HepG2 (cell line): ENCODE measurements around the gene DNAL4. TPM values are rescaled to one million over a fixed set of nuclear protein-coding genes. Genes with fewer than 3 reads are reported as not detected.
A peak's percentile ranks its signal among the peaks of the same experiment; 100 is the strongest.

Experiments used
- ARID2 ChIP-seq: sonication (generic); formaldehyde crosslinking; IDR thresholded peaks from 2 replicates; pipeline ENCODE4 v1.8.1; 2022; ENCODE audit warnings: mild to moderate bottlenecking, missing genetic modification reagents, borderline replicate concordance
- ARNTL ChIP-seq: sonication (generic); formaldehyde crosslinking; IDR thresholded peaks from 2 replicates; pipeline ENCODE4 v1.4.0; 2020; ENCODE audit warnings: mild to moderate bottlenecking, missing genetic modification reagents
- CCAR2 ChIP-seq: fragments of 200-400 bp; formaldehyde crosslinking; optimal IDR thresholded peaks from 2 replicates; pipeline ENCODE3; 2018; ENCODE audit warnings: low read depth, mild to moderate bottlenecking, low read length, moderate library complexity
- CCDC6 ChIP-seq: sonication (generic); formaldehyde crosslinking; IDR thresholded peaks from 2 replicates; pipeline ENCODE4 v1.8.1; 2022; ENCODE audit warnings: mild to moderate bottlenecking, missing genetic modification reagents, moderate library complexity
- HDAC1 ChIP-seq: sonication (generic); formaldehyde crosslinking; IDR thresholded peaks from 2 replicates; pipeline ENCODE4 v1.5.1; 2020; ENCODE audit warnings: mild to moderate bottlenecking, missing genetic modification reagents
- HOXA3 ChIP-seq: sonication (generic); formaldehyde crosslinking; IDR thresholded peaks from 2 replicates; pipeline ENCODE4 v1.5.0; 2020; ENCODE audit warnings: missing genetic modification reagents
- MATR3 ChIP-seq: sonication (generic); formaldehyde crosslinking; IDR thresholded peaks from 2 replicates; pipeline ENCODE4 v1.4.0; 2020; ENCODE audit warnings: missing genetic modification reagents
- PHB2 ChIP-seq: fragments of 450-650 bp; IDR thresholded peaks from 2 replicates; pipeline ENCODE4 v1.6.1; 2018; ENCODE audit not compliant: partially characterized antibody
- POLR2AphosphoS5 ChIP-seq: IDR thresholded peaks from 2 replicates; pipeline ENCODE4 v1.6.1; 2012; ENCODE audit warnings: low read depth, low read length
- SMAD3 ChIP-seq: sonication (generic); formaldehyde crosslinking; IDR thresholded peaks from 2 replicates; pipeline ENCODE4 v1.4.0; 2020; ENCODE audit warnings: missing genetic modification reagents
- SOX13 ChIP-seq, 3 experiments: fragments of 450-650 bp in 1 of 3; sonication (generic) in 1 of 3; formaldehyde crosslinking in 1 of 3; IDR thresholded peaks in 2 of 3; conservative IDR thresholded peaks in 1 of 3; 2 replicates each; pipeline versions ENCODE4 v1.5.0 to v1.6.1; 2016 to 2020; ENCODE audit warnings: antibody characterized with exemption in 1 of 3, mild to moderate bottlenecking in 1 of 3, missing compliant biosample characterization in 1 of 3, missing genetic modification reagents in 1 of 3, moderate library complexity in 1 of 3
- SYNCRIP ChIP-seq: fragments of 200-400 bp; formaldehyde crosslinking; IDR thresholded peaks from 2 replicates; pipeline ENCODE4 v1.6.1; 2018; ENCODE audit warnings: mild to moderate bottlenecking, low read depth, low read length; ENCODE audit not compliant: insufficient read depth
- ZC3H4 ChIP-seq: sonication (generic); formaldehyde crosslinking; IDR thresholded peaks from 2 replicates; pipeline ENCODE4 v1.4.0; 2020; ENCODE audit warnings: missing genetic modification reagents, borderline replicate concordance
- ZNF224 ChIP-seq: sonication (generic); formaldehyde crosslinking; IDR thresholded peaks from 2 replicates; pipeline ENCODE4 v1.5.0; 2020; ENCODE audit warnings: mild to moderate bottlenecking, missing genetic modification reagents
- ZNF251 ChIP-seq: sonication (generic); formaldehyde crosslinking; IDR thresholded peaks from 2 replicates; pipeline ENCODE4 v1.9.0; 2021; ENCODE audit warnings: mild to moderate bottlenecking, missing genetic modification reagents
- ZNF567 ChIP-seq: sonication (generic); formaldehyde crosslinking; IDR thresholded peaks from 2 replicates; pipeline ENCODE4 v1.8.1; 2023; ENCODE audit warnings: mild to moderate bottlenecking, missing genetic modification reagents, borderline replicate concordance
- ZNF589 ChIP-seq: sonication (generic); formaldehyde crosslinking; conservative IDR thresholded peaks from 2 replicates; pipeline ENCODE4 v1.8.0; 2022; ENCODE audit warnings: mild to moderate bottlenecking, moderate library complexity, missing genetic modification reagents
- ZNF792 ChIP-seq: IDR thresholded peaks from 2 replicates; pipeline ENCODE4 v1.6.1; 2016
- ZNF841 ChIP-seq: sonication (generic); formaldehyde crosslinking; IDR thresholded peaks from 2 replicates; pipeline ENCODE4 v1.8.1; 2023; ENCODE audit warnings: missing genetic modification reagents, borderline replicate concordance
- ZNF879 ChIP-seq: sonication (generic); formaldehyde crosslinking; IDR thresholded peaks from 2 replicates; pipeline ENCODE4 v1.8.1; 2023; ENCODE audit warnings: missing genetic modification reagents
- ZNF883 ChIP-seq: sonication (generic); formaldehyde crosslinking; IDR thresholded peaks from 2 replicates; pipeline ENCODE4 v1.5.1; 2020; ENCODE audit warnings: mild to moderate bottlenecking, missing genetic modification reagents; ENCODE audit errors: not compliant biosample characterization
- polyA plus RNA-seq, 8 experiments: library from polyadenylated mRNA; depleted of rRNA in 3 of 8; stranded (reverse) in 7 of 8; unstranded in 1 of 8; fragments of >200 nt; fragmentation: Illumina TruSeq in 4 of 8; extraction: Trizol in 4 of 8; gene quantifications; 2 replicates each; pipeline versions ENCODE4 v1.2.1 to v1.2.3, GENCODE V29; 2011 to 2016; ENCODE audit warnings: low read depth in 4 of 8, missing spikeins in 1 of 8, mixed read lengths in 1 of 8; ENCODE audit not compliant: insufficient read depth in 1 of 8
- total RNA-seq, 5 experiments: library from RNA; depleted of rRNA; stranded (reverse); fragments of >200 nt; fragmentation: Illumina TruSeq; extraction: Trizol; gene quantifications; 2 replicates each; pipeline ENCODE4 v1.2.3, GENCODE V29; 2016; ENCODE audit warnings: low read depth in 1 of 5
- TF ChIP-seq, protein P1 (sequence below): sonication (generic); formaldehyde crosslinking; IDR thresholded peaks from 2 replicates; pipeline ENCODE4 v1.5.0; 2020; ENCODE audit warnings: missing genetic modification reagents, mild to moderate bottlenecking, borderline replicate concordance
- TF ChIP-seq, protein P2 (sequence below): sonication (generic); formaldehyde crosslinking; IDR thresholded peaks from 2 replicates; pipeline ENCODE4 v1.8.1; 2023; ENCODE audit warnings: mild to moderate bottlenecking, missing genetic modification reagents
- TF ChIP-seq, protein P3 (sequence below): sonication (generic); formaldehyde crosslinking; IDR thresholded peaks from 2 replicates; pipeline ENCODE4 v1.4.0; 2020; ENCODE audit warnings: missing genetic modification reagents

DNAL4 gene
- total and polyA plus RNA-seq, 2 of the 13 experiments (the other 11 are each of a cell fraction or from before 2014, with no cell fraction given), result 8.0 to 10.7 TPM

DNA sequence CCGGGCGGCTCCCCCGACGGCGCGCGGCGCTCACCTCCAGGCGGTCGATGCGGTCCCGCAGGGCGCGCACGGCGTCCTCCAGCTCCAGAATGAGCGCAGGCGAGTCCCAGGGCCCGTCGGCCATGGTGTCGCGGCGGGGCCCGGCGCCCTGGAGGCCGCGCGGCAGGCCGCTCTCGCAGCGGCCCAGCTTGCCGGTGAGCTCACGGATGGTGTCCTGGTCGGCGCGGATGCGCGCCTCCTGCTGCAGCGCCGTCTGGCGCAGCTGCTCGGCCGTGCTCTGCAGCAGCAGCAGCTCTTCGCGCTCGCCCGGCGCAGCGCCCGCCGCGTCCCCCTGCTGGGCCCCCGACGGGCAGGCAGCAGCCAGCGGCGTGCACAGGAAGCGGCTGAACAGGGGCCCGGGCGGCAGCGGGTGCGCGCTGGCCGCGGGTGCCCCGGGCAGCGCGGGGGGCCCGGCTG is 49.3 kb upstream of the DNAL4 start (continued):
- TF ChIP-seq, protein P1, sequence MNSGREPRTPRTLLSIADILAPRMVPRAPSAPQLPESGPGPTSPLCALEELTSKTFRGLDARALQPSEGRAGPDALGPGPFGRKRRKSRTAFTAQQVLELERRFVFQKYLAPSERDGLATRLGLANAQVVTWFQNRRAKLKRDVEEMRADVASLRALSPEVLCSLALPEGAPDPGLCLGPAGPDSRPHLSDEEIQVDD (CRISPR knock-in tag), result no peak
- TF ChIP-seq PHB2, result no peak
- TF ChIP-seq ZC3H4, result no peak
- TF ChIP-seq ARNTL (CRISPR knock-in tag), result no peak
- TF ChIP-seq ZNF251, result no peak
- no peak for TF ChIP-seq SYNCRIP
- TF ChIP-seq ZNF224 (CRISPR knock-in tag), result no peak
- TF ChIP-seq HDAC1 (CRISPR knock-in tag), result peak; percentile 32; the same call in 1 of the 2 replicates
- TF ChIP-seq, protein P2, sequence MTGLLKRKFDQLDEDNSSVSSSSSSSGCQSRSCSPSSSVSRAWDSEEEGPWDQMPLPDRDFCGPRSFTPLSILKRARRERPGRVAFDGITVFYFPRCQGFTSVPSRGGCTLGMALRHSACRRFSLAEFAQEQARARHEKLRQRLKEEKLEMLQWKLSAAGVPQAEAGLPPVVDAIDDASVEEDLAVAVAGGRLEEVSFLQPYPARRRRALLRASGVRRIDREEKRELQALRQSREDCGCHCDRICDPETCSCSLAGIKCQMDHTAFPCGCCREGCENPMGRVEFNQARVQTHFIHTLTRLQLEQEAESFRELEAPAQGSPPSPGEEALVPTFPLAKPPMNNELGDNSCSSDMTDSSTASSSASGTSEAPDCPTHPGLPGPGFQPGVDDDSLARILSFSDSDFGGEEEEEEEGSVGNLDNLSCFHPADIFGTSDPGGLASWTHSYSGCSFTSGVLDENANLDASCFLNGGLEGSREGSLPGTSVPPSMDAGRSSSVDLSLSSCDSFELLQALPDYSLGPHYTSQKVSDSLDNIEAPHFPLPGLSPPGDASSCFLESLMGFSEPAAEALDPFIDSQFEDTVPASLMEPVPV, result no peak
- TF ChIP-seq, protein P3, sequence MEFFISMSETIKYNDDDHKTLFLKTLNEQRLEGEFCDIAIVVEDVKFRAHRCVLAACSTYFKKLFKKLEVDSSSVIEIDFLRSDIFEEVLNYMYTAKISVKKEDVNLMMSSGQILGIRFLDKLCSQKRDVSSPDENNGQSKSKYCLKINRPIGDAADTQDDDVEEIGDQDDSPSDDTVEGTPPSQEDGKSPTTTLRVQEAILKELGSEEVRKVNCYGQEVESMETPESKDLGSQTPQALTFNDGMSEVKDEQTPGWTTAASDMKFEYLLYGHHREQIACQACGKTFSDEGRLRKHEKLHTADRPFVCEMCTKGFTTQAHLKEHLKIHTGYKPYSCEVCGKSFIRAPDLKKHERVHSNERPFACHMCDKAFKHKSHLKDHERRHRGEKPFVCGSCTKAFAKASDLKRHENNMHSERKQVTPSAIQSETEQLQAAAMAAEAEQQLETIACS (CRISPR knock-in tag), result peak; percentile 82
- TF ChIP-seq ARID2 (CRISPR knock-in tag), result no peak
- TF ChIP-seq ZNF567 (CRISPR knock-in tag), result no peak
- TF ChIP-seq SMAD3 (CRISPR knock-in tag), result no peak
- no peak for TF ChIP-seq ZNF841 (CRISPR knock-in tag)
- TF ChIP-seq ZNF879, result no peak
- no peak for TF ChIP-seq ZNF792
- TF ChIP-seq ZNF883 (CRISPR knock-in tag), result peak; percentile 15
- TF ChIP-seq CCDC6 (CRISPR knock-in tag), result no peak; the same call in 1 of the 2 replicates
- TF ChIP-seq ZNF589 (CRISPR knock-in tag), result no peak
- no peak for TF ChIP-seq MATR3
- peak; percentile 63 for TF ChIP-seq HOXA3 (CRISPR knock-in tag)
- TF ChIP-seq CCAR2, result no peak
- no peak for TF ChIP-seq POLR2AphosphoS5
- TF ChIP-seq SOX13 (IDR thresholded peaks at IDR 0.05), result no peak
- no peak for TF ChIP-seq SOX13 (CRISPR knock-in tag; conservative IDR thresholded peaks at IDR 0.05 in 1 of 2, IDR thresholded peaks at IDR 0.05 in 1 of 2)
